Lung (tissue), 12 donors: ENCODE data around the gene MINDY2. TPM values are rescaled to one million over a fixed set of nuclear protein-coding genes. Genes with fewer than 3 reads are reported as not detected.

Experiments
- ATAC-seq: fragments of 200-7000 bp; cut with Tn5 transposase; one replicate; pipeline ENCODE4 v1.9.1; 2020; ENCODE audit warnings: moderate number of reproducible peaks; ENCODE audit not compliant: insufficient read depth, low FRiP score
- DNase-seq, 3 donors: peaks; one replicate each; pipeline ENCODE4 v3.0.0-alpha.2; 2013 to 2017
- H3K27ac ChIP-seq, 2 donors: one replicate each; pipeline ENCODE4 v1.5.1; 2013; ENCODE audit warnings: mild to moderate bottlenecking in 2 of 2, moderate library complexity in 2 of 2, control low read depth in 1 of 2, inconsistent platforms in 1 of 2, low read depth in 1 of 2, low read length in 1 of 2
- H3K27me3 ChIP-seq, 3 donors: one replicate each; pipeline ENCODE4 v1.5.1; 2013; ENCODE audit warnings: low read length in 2 of 3; ENCODE audit not compliant: control insufficient read depth in 3 of 3, insufficient read depth in 3 of 3
- H3K36me3 ChIP-seq, 4 donors: one replicate each; pipeline ENCODE4 v1.5.1; 2013; ENCODE audit warnings: low read length in 4 of 4, mild to moderate bottlenecking in 1 of 4, moderate library complexity in 1 of 4; ENCODE audit not compliant: control insufficient read depth in 4 of 4, insufficient read depth in 4 of 4
- H3K4me1 ChIP-seq, 5 donors: one replicate each; pipeline ENCODE4 v1.5.1; 2013; ENCODE audit warnings: low read length in 5 of 5, mild to moderate bottlenecking in 2 of 5, moderate library complexity in 1 of 5; ENCODE audit not compliant: control insufficient read depth in 5 of 5, insufficient read depth in 5 of 5
- H3K4me3 ChIP-seq: one replicate; pipeline ENCODE4 v1.5.1; 2013; ENCODE audit warnings: mild to moderate bottlenecking, control low read depth, moderate library complexity
- H3K9ac ChIP-seq, 2 donors: one replicate each; pipeline ENCODE4 v1.5.1; 2013; ENCODE audit warnings: low read length in 2 of 2, control low read depth in 1 of 2; ENCODE audit not compliant: insufficient read depth in 1 of 2
- H3K9me3 ChIP-seq, 4 donors: one replicate each; pipeline ENCODE4 v1.5.1; 2013; ENCODE audit warnings: low read length in 3 of 4, mild to moderate bottlenecking in 1 of 4, moderate library complexity in 1 of 4; ENCODE audit not compliant: control insufficient read depth in 4 of 4, insufficient read depth in 3 of 4
- WGBS, 2 donors: extraction: QIAGEN DNeasy Blood & Tissue Kit; methylation state at CpG; one replicate each; pipeline ENCODE4 v1.1.7; 2013; 5-methylcytosine and 5-hydroxymethylcytosine counted together
- polyA plus RNA-seq, 2 donors: library from polyadenylated mRNA; stranded (reverse); fragments of 200-250 nt; gene quantifications; one replicate each; pipeline ENCODE4 v1.2.1, GENCODE V29; 2013
- total RNA-seq, 2 donors: library from RNA; depleted of rRNA in 1 of 2; stranded (reverse); fragments of >200 nt in 1 of 2; gene quantifications; one replicate each; pipeline ENCODE4 v1.2.1, GENCODE V29; 2014 to 2021
- TF ChIP-seq, protein P1 (sequence below): IDR thresholded peaks from 2 replicates; pipeline ENCODE4 v1.5.1; 2012; ENCODE audit warnings: mild to moderate bottlenecking; ENCODE audit errors: control extremely low read depth, extremely low read depth
- donor health status: control.
- donor health status: control.
- donor health status: Bipolar disorder and iron deficiency.
- donor health status: healthy.
- donor health status: DM: yes; HTN: yes; CAD: no.

Gene MINDY2
- total and polyA plus RNA-seq, 4 donors: 4.1 to 37.9 (median 15.3) TPM

DNA sequence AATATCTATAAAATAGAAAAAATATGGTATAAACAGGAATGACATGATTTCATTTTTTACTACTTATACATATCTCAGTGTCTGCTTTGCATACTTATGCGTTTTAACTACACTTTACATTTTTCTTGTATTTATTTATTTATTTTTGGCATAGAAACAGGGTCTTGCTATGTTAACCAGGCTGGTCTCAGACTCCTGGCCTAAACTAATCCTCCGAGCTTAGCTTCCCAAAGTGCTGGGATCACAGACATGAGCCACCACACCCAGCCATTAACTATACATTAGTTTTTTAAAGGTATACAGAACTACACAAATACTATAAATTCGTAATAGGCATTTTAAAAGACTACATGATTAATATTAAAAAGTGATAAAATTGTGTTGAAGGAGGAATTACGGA lies 30.7 kb upstream of the MINDY2 start:
- ATAC-seq: no peak
- TF ChIP-seq, protein P1, sequence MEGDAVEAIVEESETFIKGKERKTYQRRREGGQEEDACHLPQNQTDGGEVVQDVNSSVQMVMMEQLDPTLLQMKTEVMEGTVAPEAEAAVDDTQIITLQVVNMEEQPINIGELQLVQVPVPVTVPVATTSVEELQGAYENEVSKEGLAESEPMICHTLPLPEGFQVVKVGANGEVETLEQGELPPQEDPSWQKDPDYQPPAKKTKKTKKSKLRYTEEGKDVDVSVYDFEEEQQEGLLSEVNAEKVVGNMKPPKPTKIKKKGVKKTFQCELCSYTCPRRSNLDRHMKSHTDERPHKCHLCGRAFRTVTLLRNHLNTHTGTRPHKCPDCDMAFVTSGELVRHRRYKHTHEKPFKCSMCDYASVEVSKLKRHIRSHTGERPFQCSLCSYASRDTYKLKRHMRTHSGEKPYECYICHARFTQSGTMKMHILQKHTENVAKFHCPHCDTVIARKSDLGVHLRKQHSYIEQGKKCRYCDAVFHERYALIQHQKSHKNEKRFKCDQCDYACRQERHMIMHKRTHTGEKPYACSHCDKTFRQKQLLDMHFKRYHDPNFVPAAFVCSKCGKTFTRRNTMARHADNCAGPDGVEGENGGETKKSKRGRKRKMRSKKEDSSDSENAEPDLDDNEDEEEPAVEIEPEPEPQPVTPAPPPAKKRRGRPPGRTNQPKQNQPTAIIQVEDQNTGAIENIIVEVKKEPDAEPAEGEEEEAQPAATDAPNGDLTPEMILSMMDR: no peak
- no peaks in the 10 kb centered on the region for H3K36me3 ChIP-seq

DNA sequence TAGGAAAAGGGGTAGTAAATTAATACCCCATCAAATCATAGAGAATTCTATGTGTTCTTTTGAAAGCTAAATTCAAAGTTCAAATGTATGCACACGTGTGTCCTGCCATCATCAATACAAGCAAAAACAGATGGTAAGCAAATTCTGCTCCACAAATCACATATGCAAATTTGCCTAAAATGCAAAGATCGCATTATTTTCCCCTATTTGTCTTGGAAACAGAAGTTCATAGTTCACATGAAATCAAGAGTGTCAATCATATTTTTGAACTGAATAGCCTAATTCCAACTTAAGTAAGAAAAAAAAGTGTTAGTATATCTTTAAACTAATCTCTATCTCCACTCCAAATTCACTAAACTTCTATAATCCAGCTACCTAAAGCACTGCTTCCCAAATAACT lies 30.1 kb upstream of the MINDY2 start:
- ATAC-seq: no peak
- H3K36me3 ChIP-seq: no peaks in the 10 kb centered on the region
- 86 to 90% methylated on average over 2 of the region's 2 CpGs for WGBS, 2 donors
- H3K4me1 ChIP-seq: peaks cover 6 to 38% (median 7%) of the 10 kb centered on the region in 5 donors
- H3K27ac ChIP-seq: no peak overlapping the region
- H3K4me3 ChIP-seq: no peak overlapping the region
- H3K9ac ChIP-seq: no peak overlapping the region
- no peaks in the 10 kb centered on the region for H3K27me3 ChIP-seq
- no peaks in the 10 kb centered on the region for H3K9me3 ChIP-seq
- TF ChIP-seq, protein P1: no peak
- no peak for DNase-seq

More for the DNA sequence above, 30.7 kb upstream of the MINDY2 start:
- H3K4me3 ChIP-seq: no peak overlapping the region
- H3K4me1 ChIP-seq: peaks cover 2 to 32% (median 7%) of the 10 kb centered on the region in 5 donors
- WGBS, 2 donors: 92 to 94% methylated on average over 4 of the region's 4 CpGs
- no peak overlapping the region for H3K9ac ChIP-seq
- H3K27me3 ChIP-seq: no peaks in the 10 kb centered on the region
- no peak for DNase-seq
- H3K9me3 ChIP-seq: no peaks in the 10 kb centered on the region
- no peak overlapping the region for H3K27ac ChIP-seq

DNA sequence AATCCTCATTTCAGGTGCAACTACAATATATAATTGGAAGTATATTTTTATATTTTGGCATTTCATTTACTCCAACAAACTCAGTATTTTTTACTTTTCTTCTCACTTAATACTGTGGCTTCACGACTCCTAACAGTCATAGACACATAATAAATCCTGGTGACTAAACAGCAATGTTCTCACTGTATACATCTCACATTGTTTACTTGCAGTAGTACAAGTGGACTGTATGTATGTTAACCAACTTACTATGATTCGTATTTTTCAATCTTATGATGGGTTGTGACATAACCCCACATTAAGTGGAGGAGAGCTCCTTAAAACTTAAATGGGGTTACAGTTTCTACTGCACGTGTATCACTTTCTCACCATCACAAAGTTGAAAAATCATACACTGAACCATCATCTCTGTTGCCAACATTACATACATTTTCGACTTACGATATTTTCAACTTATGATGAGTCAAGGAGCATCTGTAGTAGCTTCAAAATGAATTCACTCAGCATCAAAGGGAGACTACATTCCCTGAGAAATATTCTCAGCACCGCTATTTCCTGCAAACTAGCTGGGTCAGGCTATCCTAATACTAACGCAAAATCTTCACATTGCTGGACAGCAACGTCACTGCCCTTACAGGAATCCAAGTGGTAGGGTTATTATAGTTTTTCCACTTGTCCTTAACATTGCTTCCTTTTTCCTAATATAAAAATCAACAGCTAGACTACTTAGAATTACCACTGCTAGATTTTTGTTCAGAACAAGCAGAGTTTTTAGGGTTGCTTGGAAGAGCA lies 28.9 kb upstream of the MINDY2 start:
- DNase-seq (peak; percentile 30 to 68 (median 61)), ATAC-seq (peak; percentile 75)
- H3K36me3 ChIP-seq: no peaks in the 10 kb centered on the region
- H3K27me3 ChIP-seq: no peaks in the 10 kb centered on the region
- 58 to 75% methylated on average over 8 of the region's 8 CpGs for WGBS, 2 donors
- H3K9ac ChIP-seq: no peak overlapping the region
- H3K4me1 ChIP-seq: peaks cover 7 to 44% (median 10%) of the 10 kb centered on the region in 5 donors
- peak overlapping the region in 1 of 2 donors; percentile 61 for H3K27ac ChIP-seq
- TF ChIP-seq, protein P1: no peak
- H3K9me3 ChIP-seq: no peaks in the 10 kb centered on the region
- no peak overlapping the region for H3K4me3 ChIP-seq
